ENCODE results near the gene ZBTB7B.

DNA sequence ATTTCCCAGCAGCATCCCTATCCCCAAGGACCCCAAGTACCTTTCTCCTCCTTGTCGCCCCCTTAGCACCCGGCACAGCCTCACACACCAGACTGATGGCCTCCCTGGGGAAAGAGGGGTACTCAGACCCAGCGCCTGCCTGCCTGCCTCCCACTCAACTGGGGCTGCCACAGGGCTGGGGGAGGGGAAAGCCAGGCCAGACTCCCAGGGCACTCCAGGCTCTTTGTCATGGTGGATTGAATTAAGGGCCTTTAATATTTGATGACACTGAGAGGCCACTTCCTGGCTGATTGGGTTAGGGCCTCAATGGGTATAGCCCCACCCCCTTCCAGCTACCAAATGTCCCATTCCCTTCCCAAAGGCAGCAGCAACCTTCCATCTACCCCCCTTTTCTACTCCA, 33.9 kb upstream of the ZBTB7B start:
- TF ChIP-seq, protein P1, sequence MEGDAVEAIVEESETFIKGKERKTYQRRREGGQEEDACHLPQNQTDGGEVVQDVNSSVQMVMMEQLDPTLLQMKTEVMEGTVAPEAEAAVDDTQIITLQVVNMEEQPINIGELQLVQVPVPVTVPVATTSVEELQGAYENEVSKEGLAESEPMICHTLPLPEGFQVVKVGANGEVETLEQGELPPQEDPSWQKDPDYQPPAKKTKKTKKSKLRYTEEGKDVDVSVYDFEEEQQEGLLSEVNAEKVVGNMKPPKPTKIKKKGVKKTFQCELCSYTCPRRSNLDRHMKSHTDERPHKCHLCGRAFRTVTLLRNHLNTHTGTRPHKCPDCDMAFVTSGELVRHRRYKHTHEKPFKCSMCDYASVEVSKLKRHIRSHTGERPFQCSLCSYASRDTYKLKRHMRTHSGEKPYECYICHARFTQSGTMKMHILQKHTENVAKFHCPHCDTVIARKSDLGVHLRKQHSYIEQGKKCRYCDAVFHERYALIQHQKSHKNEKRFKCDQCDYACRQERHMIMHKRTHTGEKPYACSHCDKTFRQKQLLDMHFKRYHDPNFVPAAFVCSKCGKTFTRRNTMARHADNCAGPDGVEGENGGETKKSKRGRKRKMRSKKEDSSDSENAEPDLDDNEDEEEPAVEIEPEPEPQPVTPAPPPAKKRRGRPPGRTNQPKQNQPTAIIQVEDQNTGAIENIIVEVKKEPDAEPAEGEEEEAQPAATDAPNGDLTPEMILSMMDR (tag by site-specific recombination; IDR thresholded peaks at IDR 0.05) = no peak
- TF ChIP-seq ZBTB8A (tag by site-specific recombination; IDR thresholded peaks at IDR 0.05) (no peak), ZNF239 (tag by site-specific recombination; IDR thresholded peaks at IDR 0.05) (no peak), ZNF274 (IDR thresholded peaks at IDR 0.05; ENCODE audit: low read length) (no peak), ZNF274 (tag by site-specific recombination; IDR thresholded peaks at IDR 0.05; ENCODE audit: borderline replicate concordance) (no peak), ZNF174 (tag by site-specific recombination; IDR thresholded peaks at IDR 0.05) (no peak)
- TF ChIP-seq, protein P2, sequence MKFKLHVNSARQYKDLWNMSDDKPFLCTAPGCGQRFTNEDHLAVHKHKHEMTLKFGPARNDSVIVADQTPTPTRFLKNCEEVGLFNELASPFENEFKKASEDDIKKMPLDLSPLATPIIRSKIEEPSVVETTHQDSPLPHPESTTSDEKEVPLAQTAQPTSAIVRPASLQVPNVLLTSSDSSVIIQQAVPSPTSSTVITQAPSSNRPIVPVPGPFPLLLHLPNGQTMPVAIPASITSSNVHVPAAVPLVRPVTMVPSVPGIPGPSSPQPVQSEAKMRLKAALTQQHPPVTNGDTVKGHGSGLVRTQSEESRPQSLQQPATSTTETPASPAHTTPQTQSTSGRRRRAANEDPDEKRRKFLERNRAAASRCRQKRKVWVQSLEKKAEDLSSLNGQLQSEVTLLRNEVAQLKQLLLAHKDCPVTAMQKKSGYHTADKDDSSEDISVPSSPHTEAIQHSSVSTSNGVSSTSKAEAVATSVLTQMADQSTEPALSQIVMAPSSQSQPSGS (tag by site-specific recombination; IDR thresholded peaks at IDR 0.05; ENCODE audit: low read depth) = no peak
- TF ChIP-seq, protein P3, sequence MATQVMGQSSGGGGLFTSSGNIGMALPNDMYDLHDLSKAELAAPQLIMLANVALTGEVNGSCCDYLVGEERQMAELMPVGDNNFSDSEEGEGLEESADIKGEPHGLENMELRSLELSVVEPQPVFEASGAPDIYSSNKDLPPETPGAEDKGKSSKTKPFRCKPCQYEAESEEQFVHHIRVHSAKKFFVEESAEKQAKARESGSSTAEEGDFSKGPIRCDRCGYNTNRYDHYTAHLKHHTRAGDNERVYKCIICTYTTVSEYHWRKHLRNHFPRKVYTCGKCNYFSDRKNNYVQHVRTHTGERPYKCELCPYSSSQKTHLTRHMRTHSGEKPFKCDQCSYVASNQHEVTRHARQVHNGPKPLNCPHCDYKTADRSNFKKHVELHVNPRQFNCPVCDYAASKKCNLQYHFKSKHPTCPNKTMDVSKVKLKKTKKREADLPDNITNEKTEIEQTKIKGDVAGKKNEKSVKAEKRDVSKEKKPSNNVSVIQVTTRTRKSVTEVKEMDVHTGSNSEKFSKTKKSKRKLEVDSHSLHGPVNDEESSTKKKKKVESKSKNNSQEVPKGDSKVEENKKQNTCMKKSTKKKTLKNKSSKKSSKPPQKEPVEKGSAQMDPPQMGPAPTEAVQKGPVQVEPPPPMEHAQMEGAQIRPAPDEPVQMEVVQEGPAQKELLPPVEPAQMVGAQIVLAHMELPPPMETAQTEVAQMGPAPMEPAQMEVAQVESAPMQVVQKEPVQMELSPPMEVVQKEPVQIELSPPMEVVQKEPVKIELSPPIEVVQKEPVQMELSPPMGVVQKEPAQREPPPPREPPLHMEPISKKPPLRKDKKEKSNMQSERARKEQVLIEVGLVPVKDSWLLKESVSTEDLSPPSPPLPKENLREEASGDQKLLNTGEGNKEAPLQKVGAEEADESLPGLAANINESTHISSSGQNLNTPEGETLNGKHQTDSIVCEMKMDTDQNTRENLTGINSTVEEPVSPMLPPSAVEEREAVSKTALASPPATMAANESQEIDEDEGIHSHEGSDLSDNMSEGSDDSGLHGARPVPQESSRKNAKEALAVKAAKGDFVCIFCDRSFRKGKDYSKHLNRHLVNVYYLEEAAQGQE (tag by site-specific recombination; IDR thresholded peaks at IDR 0.05) = no peak
- TF ChIP-seq, protein P4, sequence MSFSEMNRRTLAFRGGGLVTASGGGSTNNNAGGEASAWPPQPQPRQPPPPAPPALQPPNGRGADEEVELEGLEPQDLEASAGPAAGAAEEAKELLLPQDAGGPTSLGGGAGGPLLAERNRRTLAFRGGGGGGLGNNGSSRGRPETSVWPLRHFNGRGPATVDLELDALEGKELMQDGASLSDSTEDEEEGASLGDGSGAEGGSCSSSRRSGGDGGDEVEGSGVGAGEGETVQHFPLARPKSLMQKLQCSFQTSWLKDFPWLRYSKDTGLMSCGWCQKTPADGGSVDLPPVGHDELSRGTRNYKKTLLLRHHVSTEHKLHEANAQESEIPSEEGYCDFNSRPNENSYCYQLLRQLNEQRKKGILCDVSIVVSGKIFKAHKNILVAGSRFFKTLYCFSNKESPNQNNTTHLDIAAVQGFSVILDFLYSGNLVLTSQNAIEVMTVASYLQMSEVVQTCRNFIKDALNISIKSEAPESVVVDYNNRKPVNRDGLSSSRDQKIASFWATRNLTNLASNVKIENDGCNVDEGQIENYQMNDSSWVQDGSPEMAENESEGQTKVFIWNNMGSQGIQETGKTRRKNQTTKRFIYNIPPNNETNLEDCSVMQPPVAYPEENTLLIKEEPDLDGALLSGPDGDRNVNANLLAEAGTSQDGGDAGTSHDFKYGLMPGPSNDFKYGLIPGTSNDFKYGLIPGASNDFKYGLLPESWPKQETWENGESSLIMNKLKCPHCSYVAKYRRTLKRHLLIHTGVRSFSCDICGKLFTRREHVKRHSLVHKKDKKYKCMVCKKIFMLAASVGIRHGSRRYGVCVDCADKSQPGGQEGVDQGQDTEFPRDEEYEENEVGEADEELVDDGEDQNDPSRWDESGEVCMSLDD (tag by site-specific recombination; IDR thresholded peaks at IDR 0.05) = no peak
- TF ChIP-seq, protein P5, sequence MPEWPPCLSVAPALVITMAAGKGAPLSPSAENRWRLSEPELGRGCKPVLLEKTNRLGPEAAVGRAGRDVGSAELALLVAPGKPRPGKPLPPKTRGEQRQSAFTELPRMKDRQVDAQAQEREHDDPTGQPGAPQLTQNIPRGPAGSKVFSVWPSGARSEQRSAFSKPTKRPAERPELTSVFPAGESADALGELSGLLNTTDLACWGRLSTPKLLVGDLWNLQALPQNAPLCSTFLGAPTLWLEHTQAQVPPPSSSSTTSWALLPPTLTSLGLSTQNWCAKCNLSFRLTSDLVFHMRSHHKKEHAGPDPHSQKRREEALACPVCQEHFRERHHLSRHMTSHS (tag by site-specific recombination; IDR thresholded peaks at IDR 0.05) = no peak

Data from HEK293 (cell line).